Spleen (tissue), 7 donors: ENCODE measurements around the gene SLC6A20.

Source experiments
- POLR2AphosphoS5 ChIP-seq, 3 donors: sonication (generic); formaldehyde crosslinking; IDR thresholded peaks; one replicate each; pipeline ENCODE4 v1.5.1; 2017; ENCODE audit warnings: antibody characterized with exemption in 3 of 3
- TF ChIP-seq, protein P1 (sequence below), 11 experiments: fragments of 200-600 bp in 7 of 11; fragments of 450-650 bp in 4 of 11; sonication (generic) in 4 of 11; IDR thresholded peaks in 8 of 11; conservative IDR thresholded peaks in 3 of 11; 1 replicate in 7 of 11; 2 replicates in 4 of 11; pipeline versions ENCODE4 v1.4.0 to v1.8.0; 2016 to 2021; ENCODE audit warnings: antibody characterized with exemption in 11 of 11, inconsistent platforms in 4 of 11, mild to moderate bottlenecking in 1 of 11
- donor health status: DM: no; HTN: no; CAD: no; lungs with moderate emphysema.
- donor health status: DM: no; HTN: no; CAD: no.
- donor health status: DM: no; HTN: no; CAD: no.

DNA sequence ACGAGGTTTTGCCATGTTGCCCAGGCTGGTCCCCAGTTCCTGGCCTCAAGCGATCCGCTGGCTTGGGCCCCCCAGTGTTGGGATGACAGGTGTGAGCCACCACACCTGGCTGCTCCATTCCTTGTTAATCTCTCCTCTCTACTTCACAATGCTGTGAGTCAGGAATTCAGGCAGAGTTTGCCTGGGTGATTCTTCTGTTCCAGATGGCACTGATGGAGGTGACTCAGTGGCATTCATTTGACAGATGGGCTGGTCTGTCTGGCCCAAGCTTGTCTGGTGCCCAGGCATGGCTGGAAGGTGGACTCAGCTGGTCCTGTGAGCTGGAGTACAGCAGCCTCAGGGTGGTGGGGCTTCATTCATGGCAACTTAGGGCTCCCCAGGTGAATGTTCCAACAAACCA, 43.2 kb downstream of the SLC6A20 start:
- TF ChIP-seq, protein P1, sequence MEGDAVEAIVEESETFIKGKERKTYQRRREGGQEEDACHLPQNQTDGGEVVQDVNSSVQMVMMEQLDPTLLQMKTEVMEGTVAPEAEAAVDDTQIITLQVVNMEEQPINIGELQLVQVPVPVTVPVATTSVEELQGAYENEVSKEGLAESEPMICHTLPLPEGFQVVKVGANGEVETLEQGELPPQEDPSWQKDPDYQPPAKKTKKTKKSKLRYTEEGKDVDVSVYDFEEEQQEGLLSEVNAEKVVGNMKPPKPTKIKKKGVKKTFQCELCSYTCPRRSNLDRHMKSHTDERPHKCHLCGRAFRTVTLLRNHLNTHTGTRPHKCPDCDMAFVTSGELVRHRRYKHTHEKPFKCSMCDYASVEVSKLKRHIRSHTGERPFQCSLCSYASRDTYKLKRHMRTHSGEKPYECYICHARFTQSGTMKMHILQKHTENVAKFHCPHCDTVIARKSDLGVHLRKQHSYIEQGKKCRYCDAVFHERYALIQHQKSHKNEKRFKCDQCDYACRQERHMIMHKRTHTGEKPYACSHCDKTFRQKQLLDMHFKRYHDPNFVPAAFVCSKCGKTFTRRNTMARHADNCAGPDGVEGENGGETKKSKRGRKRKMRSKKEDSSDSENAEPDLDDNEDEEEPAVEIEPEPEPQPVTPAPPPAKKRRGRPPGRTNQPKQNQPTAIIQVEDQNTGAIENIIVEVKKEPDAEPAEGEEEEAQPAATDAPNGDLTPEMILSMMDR (IDR thresholded peaks at IDR 0.05 in 8 of 11, conservative IDR thresholded peaks at IDR 0.05 in 3 of 11): no peak
- no peak for TF ChIP-seq POLR2AphosphoS5 (IDR thresholded peaks at IDR 0.05)
